GM12872 (cell line): ENCODE results near the gene RGS3.

Experiments
- CTCF ChIP-seq: IDR thresholded peaks from 3 replicates; pipeline ENCODE4 v1.5.1; 2011; ENCODE audit warnings: low read depth, mild to moderate bottlenecking, low read length, moderate library complexity; ENCODE audit not compliant: insufficient read depth

Gene RGS3

GRCh38 chr9:113594484-113595299 lies 131.2 kb downstream of the RGS3 start:
- no peak for TF ChIP-seq CTCF

- no peak for TF ChIP-seq CTCF
These were observed 133.2 kb downstream of the RGS3 start for GRCh38 chr9:113596616-113597320.

GRCh38 chr9:113597390-113598241 lies 134.1 kb downstream of the RGS3 start:
- no peak for TF ChIP-seq CTCF

- TF ChIP-seq CTCF, result no peak
These were observed 134.9 kb downstream of the RGS3 start for GRCh38 chr9:113598451-113598850.

- TF ChIP-seq CTCF, result no peak
These were observed 135.4 kb downstream of the RGS3 start for GRCh38 chr9:113598883-113599282.

GRCh38 chr9:113599646-113600022 lies 136.1 kb downstream of the RGS3 start:
- no peak for TF ChIP-seq CTCF
